Measurements from ENCODE around the gene ATXN1L. TPM values are rescaled to one million over a fixed set of nuclear protein-coding genes. Genes with fewer than 3 reads are reported as not detected.

Gene ATXN1L
- total and polyA plus RNA-seq, 4 donors, result 5.7 to 15.0 (median 8.5) TPM

GRCh38 chr16:71869089-71869488 is 23.3 kb downstream of the ATXN1L start:
- no peak overlapping the region for H3K27ac ChIP-seq (ENCODE audit: low read depth in 1 of 2, low read length in 2 of 2)
- H3K9me3 ChIP-seq (ENCODE audit: control insufficient read depth in 4 of 4, low read length in 3 of 4), result no peaks in the 10 kb centered on the region
- H3K36me3 ChIP-seq (ENCODE audit: control insufficient read depth in 4 of 4, insufficient read depth in 3 of 4, low read depth in 1 of 4, low read length in 3 of 4), result peaks cover 0 to 8% (median 1%) of the 10 kb centered on the region in 4 donors
- H3K4me1 ChIP-seq (ENCODE audit: control insufficient read depth in 4 of 4, insufficient read depth in 4 of 4, low read length in 3 of 4), result peaks cover 0 to 8% (median 7%) of the 10 kb centered on the region in 4 donors
- no peak for DNase-seq (ENCODE audit: low spot score)
- no peak overlapping the region for H3K9ac ChIP-seq (ENCODE audit: low read depth in 1 of 2, low read length in 2 of 2)
- TF ChIP-seq JUND (IDR thresholded peaks at IDR 0.05) (no peak), RAD21 (IDR thresholded peaks at IDR 0.05) (no peak), EGR1 (IDR thresholded peaks at IDR 0.05; ENCODE audit: low read depth in 2 of 2) (no peak)
- no peaks in the 10 kb centered on the region for H3K27me3 ChIP-seq (ENCODE audit: control insufficient read depth in 4 of 4, insufficient read depth in 4 of 4, low read length in 3 of 4)
- WGBS, result 97% methylated on average over 1 of the region's 1 CpG
- H3K4me3 ChIP-seq (ENCODE audit: low read depth in 1 of 3, low read length in 3 of 3), result no peak overlapping the region

GRCh38 chr16:71870818-71871217 is 25.0 kb downstream of the ATXN1L start:
- peaks cover 0 to 10% (median 2%) of the 10 kb centered on the region in 4 donors for H3K36me3 ChIP-seq (ENCODE audit: control insufficient read depth in 4 of 4, insufficient read depth in 3 of 4, low read depth in 1 of 4, low read length in 3 of 4)
- WGBS, result 93% methylated on average over 2 of the region's 2 CpGs
- no peaks in the 10 kb centered on the region for H3K9me3 ChIP-seq (ENCODE audit: control insufficient read depth in 4 of 4, low read length in 3 of 4)
- no peak overlapping the region for H3K27ac ChIP-seq (ENCODE audit: low read depth in 1 of 2, low read length in 2 of 2)
- H3K4me3 ChIP-seq (ENCODE audit: low read depth in 1 of 3, low read length in 3 of 3), result no peak overlapping the region
- H3K4me1 ChIP-seq (ENCODE audit: control insufficient read depth in 4 of 4, insufficient read depth in 4 of 4, low read length in 3 of 4), result no peaks in the 10 kb centered on the region
- TF ChIP-seq FOXA1 (IDR thresholded peaks at IDR 0.05), result no peak
- TF ChIP-seq ATF3 (IDR thresholded peaks at IDR 0.05), result no peak
- TF ChIP-seq YY1 (IDR thresholded peaks at IDR 0.05), result no peak
- TF ChIP-seq RAD21 (IDR thresholded peaks at IDR 0.05), result no peak
- no peak for TF ChIP-seq JUND (IDR thresholded peaks at IDR 0.05)
- no peak for TF ChIP-seq MAX (IDR thresholded peaks at IDR 0.05)
- no peak for TF ChIP-seq GABPA (IDR thresholded peaks at IDR 0.05 in 1 of 2, conservative IDR thresholded peaks at IDR 0.05 in 1 of 2)
- no peak for TF ChIP-seq NR2F2 (IDR thresholded peaks at IDR 0.05)
- no peak for TF ChIP-seq RXRA (IDR thresholded peaks at IDR 0.05)
- no peak for TF ChIP-seq TAF1 (conservative IDR thresholded peaks at IDR 0.05)
- TF ChIP-seq FOXA2 (IDR thresholded peaks at IDR 0.05), result no peak
- no peak for TF ChIP-seq ZBTB33 (IDR thresholded peaks at IDR 0.05)
- no peak for TF ChIP-seq EGR1 (IDR thresholded peaks at IDR 0.05; ENCODE audit: low read depth in 2 of 2)
- TF ChIP-seq REST (IDR thresholded peaks at IDR 0.05), result no peak
- TF ChIP-seq SP1 (IDR thresholded peaks at IDR 0.05), result no peak
- H3K27me3 ChIP-seq (ENCODE audit: control insufficient read depth in 4 of 4, insufficient read depth in 4 of 4, low read length in 3 of 4), result no peaks in the 10 kb centered on the region
- DNase-seq (ENCODE audit: low spot score), result no peak
- H3K9ac ChIP-seq (ENCODE audit: low read depth in 1 of 2, low read length in 2 of 2), result no peak overlapping the region
